GM18909 (cell line): Measurements from ENCODE around the gene HES3.
"Not testable (repeated sequence)": the region's sequence is repeated elsewhere in the genome, so short reads cannot be mapped to it uniquely, and the experiment has no call there.

Source experiments
- ATAC-seq: cut with Tn5 transposase; IDR thresholded peaks from one replicate; pipeline ENCODE4 v1.9.1; 2021; ENCODE audit warnings: mild to moderate bottlenecking; ENCODE audit not compliant: unreplicated experiment, poor library complexity

The HES3 gene

GRCh38 chr1:6218375-6219164 is 25.4 kb upstream of the HES3 start:
- no peak for ATAC-seq

GRCh38 chr1:6219641-6220040 is 24.3 kb upstream of the HES3 start:
- not testable (repeated sequence) for ATAC-seq

- ATAC-seq, result no peak
Measured at GRCh38 chr1:6220236-6220635, 23.7 kb upstream of the HES3 start.

- ATAC-seq, result no peak
Measured at GRCh38 chr1:6221210-6221784, 22.7 kb upstream of the HES3 start.

GRCh38 chr1:6222636-6223035 is 21.3 kb upstream of the HES3 start:
- ATAC-seq, result no peak

DNA sequence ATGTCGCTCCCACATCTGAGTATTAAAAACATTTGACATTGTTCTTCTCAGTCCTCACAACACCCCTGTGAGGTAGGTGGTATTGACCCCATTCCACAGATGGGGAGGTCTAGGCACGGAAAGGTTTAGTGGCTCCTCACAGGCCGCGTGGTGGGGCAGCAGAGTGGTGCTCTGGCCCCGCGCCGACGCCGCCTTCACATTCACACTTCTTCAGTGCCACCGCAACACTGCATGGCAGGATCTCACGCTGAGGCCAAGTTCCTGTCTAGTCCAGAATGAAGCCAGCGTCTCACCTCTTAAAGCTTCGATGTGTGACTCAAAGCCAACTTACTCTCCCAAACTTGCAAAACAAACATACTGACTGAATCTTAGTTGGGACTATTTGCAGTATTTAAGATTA is 20.4 kb upstream of the HES3 start:
- ATAC-seq, result no peak

- no peak for ATAC-seq
Measured at GRCh38 chr1:6224718-6225117, 19.3 kb upstream of the HES3 start.

- no peak for ATAC-seq
Measured at GRCh38 chr1:6225651-6226050, 18.3 kb upstream of the HES3 start.

DNA sequence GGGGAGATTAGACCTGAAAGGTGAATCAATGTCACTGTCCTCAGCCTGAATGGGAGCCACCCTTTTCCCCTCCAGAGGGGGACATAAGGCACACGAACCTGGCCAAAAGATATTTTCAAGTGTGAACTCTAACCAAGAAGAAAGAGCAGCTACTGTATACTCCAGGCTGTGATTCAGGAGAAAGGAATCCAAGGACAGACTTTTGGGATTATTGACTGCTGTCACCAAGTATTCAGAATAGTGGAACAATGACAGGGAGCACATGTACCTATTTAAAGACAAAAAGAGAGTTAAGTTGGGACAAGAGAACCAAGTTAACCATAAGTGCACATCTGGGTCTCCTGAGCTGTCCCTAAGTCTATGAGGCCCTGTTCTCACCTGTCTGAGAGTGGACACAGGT is 10.6 kb upstream of the HES3 start:
- ATAC-seq, result no peak

- peak; percentile 4 for ATAC-seq
Measured at GRCh38 chr1:6234502-6235295, 9.3 kb upstream of the HES3 start.

- ATAC-seq, result no peak
Measured at GRCh38 chr1:6235296-6235677, 8.7 kb upstream of the HES3 start.

DNA sequence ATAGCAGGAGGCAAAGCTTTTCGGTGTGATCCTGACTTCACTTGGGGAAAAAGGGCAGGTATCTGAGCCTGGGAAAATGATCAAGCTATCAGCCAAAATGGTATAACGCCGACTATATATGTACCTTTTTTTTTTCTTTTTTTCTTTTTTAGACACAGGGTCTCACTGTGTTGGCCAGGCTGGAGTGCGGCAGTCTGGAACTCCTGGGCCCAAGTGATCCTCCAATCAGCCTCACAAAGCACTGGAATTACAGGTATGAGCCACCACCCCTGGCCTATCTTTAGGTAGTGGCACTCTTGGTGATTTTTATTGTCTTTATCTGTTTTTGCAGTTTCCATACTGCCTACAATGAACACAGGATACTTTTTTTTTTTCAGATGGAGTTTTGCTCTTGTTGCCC is 6.9 kb upstream of the HES3 start:
- ATAC-seq, result no peak

DNA sequence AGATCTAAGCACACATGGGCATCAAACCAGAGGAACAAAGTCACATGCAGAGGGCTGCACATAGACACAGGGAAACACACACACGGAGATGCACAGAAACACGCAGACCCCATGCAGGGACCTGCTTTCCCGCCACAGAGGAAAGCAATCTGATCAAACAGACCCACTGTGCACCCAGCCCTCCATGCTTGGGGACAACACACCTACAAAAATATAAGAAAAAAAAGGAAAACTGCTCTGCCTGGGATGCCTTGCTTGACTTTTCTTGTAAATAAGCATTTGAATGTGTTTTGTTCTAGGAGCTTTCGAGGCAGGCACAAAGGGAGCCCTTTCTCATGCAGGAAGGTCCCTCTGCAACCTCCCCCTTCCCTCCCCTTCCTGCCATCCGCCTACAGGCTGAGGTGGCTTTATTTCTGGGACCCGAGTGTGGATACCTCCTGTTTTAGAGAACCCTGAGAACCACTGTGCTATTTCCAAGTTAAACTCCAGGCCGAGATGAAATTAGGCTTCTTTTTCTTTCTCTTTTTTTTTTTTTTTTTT is 4.7 kb upstream of the HES3 start:
- ATAC-seq, result no peak

GRCh38 chr1:6239950-6240768 is 3.8 kb upstream of the HES3 start:
- no peak for ATAC-seq

GRCh38 chr1:6241107-6241886 is 2.7 kb upstream of the HES3 start:
- ATAC-seq, result no peak

GRCh38 chr1:6241887-6242740 is 1.9 kb upstream of the HES3 start:
- ATAC-seq, result no peak

GRCh38 chr1:6243053-6243834 is 735 bp upstream of the HES3 start:
- no peak for ATAC-seq
